Measurements from ENCODE around the gene BCL2. TPM values are rescaled to one million over a fixed set of nuclear protein-coding genes. Genes with fewer than 3 reads are reported as not detected.

The BCL2 gene
- total RNA-seq, 1 experiment from 2014 or later = 1.3 TPM

DNA sequence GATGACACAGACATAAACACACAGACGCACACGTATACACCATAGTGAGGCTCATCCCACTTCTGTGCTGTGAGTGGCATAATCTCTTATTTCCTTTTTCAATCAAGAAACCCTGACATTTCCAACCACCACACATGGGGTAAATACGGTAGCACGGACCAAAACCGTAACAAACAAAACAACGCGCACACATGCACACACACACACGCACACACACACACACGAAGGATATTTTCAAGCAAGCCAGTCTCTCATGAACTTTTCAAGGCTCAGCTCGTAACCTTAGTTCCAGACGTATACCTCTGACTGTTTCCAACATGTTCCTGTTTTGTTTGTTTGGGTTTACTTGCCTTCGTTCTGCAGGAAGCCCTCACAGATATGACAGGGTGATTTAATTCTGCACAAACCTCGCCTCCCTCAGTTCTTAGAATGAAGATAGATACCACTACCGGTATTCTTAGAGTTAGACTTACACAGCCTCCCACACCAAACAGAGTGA lies 119.8 kb downstream of the BCL2 start:
- H3K23me2 ChIP-seq (ENCODE audit: insufficient read length, low read depth, low read length, poor library complexity, severe bottlenecking) = no peaks in the 10 kb centered on the region
- no peak overlapping the region for H2BK12ac ChIP-seq (ENCODE audit: insufficient read length, low read depth, low read length)
- H3K14ac ChIP-seq (ENCODE audit: insufficient read depth, low read length) = no peak overlapping the region
- H2AK5ac ChIP-seq (ENCODE audit: insufficient read length, low read length) = no peak overlapping the region
- H4K8ac ChIP-seq (replicated peaks; ENCODE audit: insufficient read length, low read depth, low read length) = no peak overlapping the region
- H2BK15ac ChIP-seq (ENCODE audit: low read depth, low read length) = no peak overlapping the region
- H2BK5ac ChIP-seq (ENCODE audit: insufficient read length, low read length) = no peak overlapping the region
- H3K27me3 ChIP-seq (ENCODE audit: insufficient read depth, low read length) = no peaks in the 10 kb centered on the region
- H2AFZ ChIP-seq (ENCODE audit: low read length) = no peak overlapping the region
- H3T11ph ChIP-seq (ENCODE audit: low read length) = no peak overlapping the region
- H3K4me1 ChIP-seq (ENCODE audit: insufficient read depth, low read length) = no peaks in the 10 kb centered on the region
- no peak overlapping the region for H3K9ac ChIP-seq (ENCODE audit: extremely low read depth, insufficient read length, low read length)
- no peak overlapping the region for H2BK120ac ChIP-seq (ENCODE audit: low read depth, low read length, poor library complexity, severe bottlenecking)
- no peak overlapping the region for H3K27ac ChIP-seq (ENCODE audit: insufficient read length, low read depth, low read length)
- no peak for DNase-seq
- no peak overlapping the region for H3K4me2 ChIP-seq (ENCODE audit: insufficient read depth, insufficient read length, low read length)
- Mint-ChIP-seq H3K36me3 (ENCODE audit: insufficient read depth in 1 of 3, low read depth in 3 of 3) (no peaks in the 10 kb centered on the region), H3K9me3 (no peaks in the 10 kb centered on the region), H3K27ac (no peak overlapping the region), H3K4me3 (no peak overlapping the region), H3K4me1 (no peaks in the 10 kb centered on the region), H3K27me3 (ENCODE audit: low read depth) (no peaks in the 10 kb centered on the region)
- H4K20me1 ChIP-seq (ENCODE audit: control insufficient read depth, insufficient read depth, insufficient read length) = no peaks in the 10 kb centered on the region
- no peak for TF ChIP-seq CTCF (conservative IDR thresholded peaks at IDR 0.05)
- WGBS (ENCODE audit: extremely low coverage, insufficient read length, low lambda C conversion rate) = no CpG with 5 or more reads among the region's 14 CpGs
- no peak overlapping the region for H3K56ac ChIP-seq (ENCODE audit: insufficient read length, low read depth, low read length)
- no peaks in the 10 kb centered on the region for H3K79me2 ChIP-seq (ENCODE audit: insufficient read depth, low read length)
- no peak overlapping the region for H3K18ac ChIP-seq (ENCODE audit: insufficient read length, low read depth, low read length)
- no peaks in the 10 kb centered on the region for H3K79me1 ChIP-seq (ENCODE audit: insufficient read depth, low read depth, low read length, poor library complexity, severe bottlenecking)
- no peak overlapping the region for H3K4ac ChIP-seq (ENCODE audit: low read depth, low read length)
- no peak overlapping the region for H2BK20ac ChIP-seq (ENCODE audit: low read depth, low read length, poor library complexity, severe bottlenecking)
- no peak overlapping the region for H4K5ac ChIP-seq (ENCODE audit: insufficient read length, low read depth, low read length)
- no peak overlapping the region for H3K23ac ChIP-seq (ENCODE audit: insufficient read length, low read depth, low read length)
- H4K91ac ChIP-seq (ENCODE audit: insufficient read length, low read depth, low read length) = no peak overlapping the region
- no peaks in the 10 kb centered on the region for H3K9me3 ChIP-seq (ENCODE audit: control insufficient read depth, low read depth, low read length)

All from H9 (cell line).